ENCODE data around the gene ELL2. TPM values are rescaled to one million over a fixed set of nuclear protein-coding genes. Genes with fewer than 3 reads are reported as not detected.

Gene ELL2
- total and polyA plus RNA-seq, 12 donors: 10.5 to 68.2 (median 27.2) TPM

- no peaks in the 10 kb centered on the region for H3K36me3 ChIP-seq
- no peak overlapping the region for H3K4me3 ChIP-seq
Measured at GRCh38 chr5:95972196-95972595, 10.5 kb upstream of the ELL2 start.

DNA sequence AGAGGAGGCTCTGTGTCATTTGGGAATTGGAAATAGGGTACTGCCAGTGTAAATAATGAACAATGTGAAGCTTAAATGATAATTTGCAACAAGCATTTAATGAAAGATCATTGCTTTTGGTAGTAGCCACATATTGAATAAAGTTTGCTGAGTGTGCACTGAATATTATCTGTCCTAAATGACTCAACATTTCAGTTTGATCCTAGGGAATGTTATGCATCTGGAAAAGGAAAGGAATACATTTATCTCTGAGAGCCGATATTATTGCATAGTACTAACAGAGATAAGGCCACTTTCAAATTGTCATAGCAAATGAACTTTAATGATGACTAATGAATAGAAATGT is 8.7 kb upstream of the ELL2 start:
- H3K27ac ChIP-seq: no peak overlapping the region
- TF ChIP-seq, protein P1, sequence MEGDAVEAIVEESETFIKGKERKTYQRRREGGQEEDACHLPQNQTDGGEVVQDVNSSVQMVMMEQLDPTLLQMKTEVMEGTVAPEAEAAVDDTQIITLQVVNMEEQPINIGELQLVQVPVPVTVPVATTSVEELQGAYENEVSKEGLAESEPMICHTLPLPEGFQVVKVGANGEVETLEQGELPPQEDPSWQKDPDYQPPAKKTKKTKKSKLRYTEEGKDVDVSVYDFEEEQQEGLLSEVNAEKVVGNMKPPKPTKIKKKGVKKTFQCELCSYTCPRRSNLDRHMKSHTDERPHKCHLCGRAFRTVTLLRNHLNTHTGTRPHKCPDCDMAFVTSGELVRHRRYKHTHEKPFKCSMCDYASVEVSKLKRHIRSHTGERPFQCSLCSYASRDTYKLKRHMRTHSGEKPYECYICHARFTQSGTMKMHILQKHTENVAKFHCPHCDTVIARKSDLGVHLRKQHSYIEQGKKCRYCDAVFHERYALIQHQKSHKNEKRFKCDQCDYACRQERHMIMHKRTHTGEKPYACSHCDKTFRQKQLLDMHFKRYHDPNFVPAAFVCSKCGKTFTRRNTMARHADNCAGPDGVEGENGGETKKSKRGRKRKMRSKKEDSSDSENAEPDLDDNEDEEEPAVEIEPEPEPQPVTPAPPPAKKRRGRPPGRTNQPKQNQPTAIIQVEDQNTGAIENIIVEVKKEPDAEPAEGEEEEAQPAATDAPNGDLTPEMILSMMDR (IDR thresholded peaks at IDR 0.05): no peak
- no peaks in the 10 kb centered on the region for H3K27me3 ChIP-seq
- no peak overlapping the region for H3K4me3 ChIP-seq
- intact Hi-C loops (cut with DNase I): no loop called here
- peaks cover 0 to 11% (median 0%) of the 10 kb centered on the region in 9 donors for H3K4me1 ChIP-seq
- DNase-seq: no peak
- WGBS, 2 donors: 43 to 64% methylated on average over 1 of the region's 1 CpG
- H3K9me3 ChIP-seq: peaks cover 0 to 18% (median 7%) of the 10 kb centered on the region in 11 donors
- no peaks in the 10 kb centered on the region for H3K36me3 ChIP-seq
- ATAC-seq: no peak

More at GRCh38 chr5:95972196-95972595, 10.5 kb upstream of the ELL2 start:
- no peaks in the 10 kb centered on the region for H3K27me3 ChIP-seq
- intact Hi-C loops (cut with DNase I): no loop called here
- ATAC-seq (no peak), DNase-seq (no peak)
- TF ChIP-seq, protein P1 (IDR thresholded peaks at IDR 0.05): no peak
- no peak overlapping the region for H3K27ac ChIP-seq
- H3K4me1 ChIP-seq: peaks cover 0 to 11% (median 0%) of the 10 kb centered on the region in 9 donors
- H3K9me3 ChIP-seq: peaks cover 0 to 18% (median 7%) of the 10 kb centered on the region in 11 donors

DNA sequence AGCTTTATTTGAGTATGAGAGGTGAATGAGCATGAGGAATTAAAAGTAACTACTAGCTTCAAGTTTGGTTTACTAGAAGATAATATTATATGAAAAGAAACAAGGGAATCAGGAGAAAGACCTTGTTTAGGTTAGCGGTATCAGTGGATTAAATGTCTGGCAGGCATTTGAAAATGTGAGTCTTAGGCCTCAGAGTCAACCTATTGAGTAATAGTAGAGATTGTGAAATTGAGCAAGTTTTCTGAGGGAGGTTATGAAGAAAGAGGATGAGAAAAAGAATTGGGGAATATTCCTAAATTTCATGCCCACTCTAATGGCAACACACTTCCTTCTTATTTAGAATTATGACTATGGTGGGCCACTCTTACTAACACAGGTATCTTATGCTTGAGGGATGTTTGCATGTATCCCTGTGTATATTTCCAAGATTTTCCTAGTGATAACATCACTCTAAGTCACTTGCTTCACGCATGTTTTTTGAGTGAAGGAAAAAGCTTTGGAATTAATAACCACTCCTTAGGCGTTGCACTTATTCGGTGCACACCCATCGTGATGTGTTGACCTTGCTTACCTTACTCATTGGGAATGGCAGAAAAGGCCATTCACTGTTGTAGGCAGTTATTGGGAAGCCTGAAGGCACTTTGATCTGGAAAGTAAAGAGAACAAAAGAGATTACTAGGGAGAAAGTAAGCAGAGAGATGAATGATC is 8.2 kb upstream of the ELL2 start:
- H3K36me3 ChIP-seq: no peaks in the 10 kb centered on the region
- no peak overlapping the region for H3K4me3 ChIP-seq
- WGBS, 2 donors: 95 to 96% methylated on average over 5 of the region's 5 CpGs
- H3K27me3 ChIP-seq: no peaks in the 10 kb centered on the region
- peak overlapping the region in 1 of 10 donors; percentile 19 for H3K27ac ChIP-seq
- peaks cover 0 to 18% (median 7%) of the 10 kb centered on the region in 11 donors for H3K9me3 ChIP-seq
- no peak for ATAC-seq
- no peak for DNase-seq
- H3K4me1 ChIP-seq: peaks cover 0 to 11% (median 0%) of the 10 kb centered on the region in 9 donors
- intact Hi-C loops (cut with DNase I): loop anchor here in 5 of 10 donors (10.0 kb wide), 5 partner anchors 255 to 415 kb away; partner anchors contain the start of genes ARSK (in 1 of the 5) and SKIC3 (in 1 of the 5)
- TF ChIP-seq, protein P1 (IDR thresholded peaks at IDR 0.05): no peak

DNA sequence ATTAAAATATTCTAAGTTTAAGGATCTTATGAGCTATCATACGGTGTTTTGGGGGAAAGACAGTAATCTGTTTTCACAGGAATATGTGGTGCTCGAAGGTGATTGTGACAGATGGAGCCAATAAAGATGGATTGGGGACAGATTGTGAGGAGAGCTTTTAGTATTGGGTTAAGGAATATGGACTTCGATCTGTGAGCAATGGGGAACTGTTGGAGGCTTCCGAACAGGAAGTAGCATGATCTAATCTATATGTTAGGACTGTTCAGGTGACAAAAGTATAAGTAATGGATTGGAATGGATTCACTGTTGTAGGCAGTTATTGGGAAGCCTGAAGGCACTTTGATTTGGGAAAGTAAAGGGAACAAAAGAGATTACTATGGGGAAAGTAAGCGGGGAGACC is 7.4 kb upstream of the ELL2 start:
- intact Hi-C loops (cut with DNase I): loop anchor here in 5 of 10 donors (10.0 kb wide), 5 partner anchors 256 to 414 kb away; partner anchors contain the start of genes ARSK (in 1 of the 5) and SKIC3 (in 1 of the 5)
- ATAC-seq: no peak
- H3K4me3 ChIP-seq: no peak overlapping the region
- no peaks in the 10 kb centered on the region for H3K36me3 ChIP-seq
- H3K27ac ChIP-seq: peak overlapping the region in 1 of 10 donors; percentile 19
- whole genome bisulfite sequencing, 2 donors: 93 to 96% methylated on average over 5 of the region's 5 CpGs
- DNase-seq: no peak
- H3K27me3 ChIP-seq: no peaks in the 10 kb centered on the region
- TF ChIP-seq, protein P1 (IDR thresholded peaks at IDR 0.05): no peak
- H3K9me3 ChIP-seq: peaks cover 0 to 18% (median 7%) of the 10 kb centered on the region in 11 donors
- peaks cover 0 to 6% (median 0%) of the 10 kb centered on the region in 9 donors for H3K4me1 ChIP-seq

Data from heart right ventricle (tissue), 16 donors.